ENCODE measurements around the gene GGN. TPM values are rescaled to one million over a fixed set of nuclear protein-coding genes. Genes with fewer than 3 reads are reported as not detected.

GGN gene
- total RNA-seq, 1 donor from 2014 or later, result not detected

DNA sequence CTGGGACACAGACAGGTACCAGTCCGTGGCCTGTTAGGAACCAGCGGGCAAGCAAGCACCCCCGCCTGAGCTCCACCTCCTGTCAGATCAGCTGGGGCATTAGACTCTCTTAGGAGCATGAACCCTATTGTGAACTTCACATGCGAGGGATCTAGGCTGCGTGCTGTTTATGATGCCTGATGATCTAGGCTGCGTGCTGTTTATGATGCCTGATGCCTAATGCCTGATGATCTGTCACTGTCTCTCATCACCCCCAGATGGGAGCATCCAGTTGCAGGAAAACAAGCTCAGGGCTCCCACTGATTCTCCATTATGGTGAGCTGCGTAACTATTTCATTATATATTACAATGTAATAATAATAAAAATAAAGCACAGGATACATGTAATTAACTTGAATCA, 34.6 kb upstream of the GGN start:
- Histone ChIP-seq H3K27me3 (no peaks in the 10 kb centered on the region), H3K36me3 (no peaks in the 10 kb centered on the region), H3K9me3 (no peaks in the 10 kb centered on the region), H3K4me3 (no peak overlapping the region), H3K4me1 (peaks cover 3% of the 10 kb centered on the region), H3K27ac (no peak overlapping the region)
- ATAC-seq (no peak), DNase-seq (no peak)
- intact Hi-C loops (cut with DNase I), result no loop called here
- TF ChIP-seq, protein P1, sequence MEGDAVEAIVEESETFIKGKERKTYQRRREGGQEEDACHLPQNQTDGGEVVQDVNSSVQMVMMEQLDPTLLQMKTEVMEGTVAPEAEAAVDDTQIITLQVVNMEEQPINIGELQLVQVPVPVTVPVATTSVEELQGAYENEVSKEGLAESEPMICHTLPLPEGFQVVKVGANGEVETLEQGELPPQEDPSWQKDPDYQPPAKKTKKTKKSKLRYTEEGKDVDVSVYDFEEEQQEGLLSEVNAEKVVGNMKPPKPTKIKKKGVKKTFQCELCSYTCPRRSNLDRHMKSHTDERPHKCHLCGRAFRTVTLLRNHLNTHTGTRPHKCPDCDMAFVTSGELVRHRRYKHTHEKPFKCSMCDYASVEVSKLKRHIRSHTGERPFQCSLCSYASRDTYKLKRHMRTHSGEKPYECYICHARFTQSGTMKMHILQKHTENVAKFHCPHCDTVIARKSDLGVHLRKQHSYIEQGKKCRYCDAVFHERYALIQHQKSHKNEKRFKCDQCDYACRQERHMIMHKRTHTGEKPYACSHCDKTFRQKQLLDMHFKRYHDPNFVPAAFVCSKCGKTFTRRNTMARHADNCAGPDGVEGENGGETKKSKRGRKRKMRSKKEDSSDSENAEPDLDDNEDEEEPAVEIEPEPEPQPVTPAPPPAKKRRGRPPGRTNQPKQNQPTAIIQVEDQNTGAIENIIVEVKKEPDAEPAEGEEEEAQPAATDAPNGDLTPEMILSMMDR (IDR thresholded peaks at IDR 0.05), result no peak

DNA sequence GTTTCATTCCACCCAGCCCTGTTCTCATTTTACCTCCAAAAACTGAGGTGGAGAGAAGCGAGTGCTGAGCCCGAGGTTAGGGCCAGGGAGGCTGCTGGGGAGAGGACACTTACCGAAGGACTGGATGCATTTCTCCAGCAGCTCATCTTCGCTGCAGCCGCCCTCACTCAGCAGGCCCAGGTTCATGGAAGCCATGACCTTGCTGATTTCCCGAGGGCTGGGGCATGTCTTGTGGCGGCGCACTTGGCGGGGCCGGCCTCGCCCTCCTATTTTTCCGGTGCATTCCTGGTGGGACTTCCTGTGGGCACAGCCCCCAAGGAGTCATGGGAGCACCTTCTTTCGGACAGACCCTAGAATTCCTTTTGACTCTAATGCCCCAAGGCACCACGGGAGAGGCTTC, 34.0 kb upstream of the GGN start:
- H3K4me3 ChIP-seq, result no peak overlapping the region
- ATAC-seq (no peak), DNase-seq (no peak)
- H3K4me1 ChIP-seq, result peaks cover 4% of the 10 kb centered on the region
- H3K27ac ChIP-seq, result no peak overlapping the region
- H3K36me3 ChIP-seq, result no peaks in the 10 kb centered on the region
- H3K27me3 ChIP-seq, result no peaks in the 10 kb centered on the region
- TF ChIP-seq, protein P1 (IDR thresholded peaks at IDR 0.05), result no peak
- H3K9me3 ChIP-seq, result no peaks in the 10 kb centered on the region
- intact Hi-C loops (cut with DNase I), result no loop called here

DNA sequence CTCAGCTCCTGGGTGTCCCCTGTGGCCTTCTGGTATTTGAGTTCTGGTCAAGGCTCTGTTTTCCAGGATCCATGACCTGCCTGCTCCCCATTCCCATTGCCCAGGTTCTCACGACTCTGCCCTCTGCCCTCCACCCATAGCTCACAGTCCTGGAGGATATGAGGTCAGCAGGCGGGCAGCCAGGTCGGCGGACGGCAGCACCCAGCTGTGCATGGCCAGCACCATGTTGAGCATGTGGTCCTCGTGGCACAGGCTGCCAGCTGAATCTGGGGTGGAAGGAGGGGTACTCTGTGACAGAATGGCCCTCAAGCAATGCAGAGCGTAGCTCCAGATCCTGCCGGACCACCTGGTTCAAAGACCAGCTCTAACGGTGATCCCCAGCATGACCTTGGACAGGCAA, 33.1 kb upstream of the GGN start:
- H3K4me1 ChIP-seq, result peaks cover 4% of the 10 kb centered on the region
- intact Hi-C loops (cut with DNase I), result no loop called here
- no peak overlapping the region for H3K4me3 ChIP-seq
- H3K36me3 ChIP-seq, result no peaks in the 10 kb centered on the region
- no peak overlapping the region for H3K27ac ChIP-seq
- H3K27me3 ChIP-seq, result no peaks in the 10 kb centered on the region
- H3K9me3 ChIP-seq, result no peaks in the 10 kb centered on the region
- TF ChIP-seq, protein P1 (IDR thresholded peaks at IDR 0.05), result no peak
- ATAC-seq (no peak), DNase-seq (no peak)

DNA sequence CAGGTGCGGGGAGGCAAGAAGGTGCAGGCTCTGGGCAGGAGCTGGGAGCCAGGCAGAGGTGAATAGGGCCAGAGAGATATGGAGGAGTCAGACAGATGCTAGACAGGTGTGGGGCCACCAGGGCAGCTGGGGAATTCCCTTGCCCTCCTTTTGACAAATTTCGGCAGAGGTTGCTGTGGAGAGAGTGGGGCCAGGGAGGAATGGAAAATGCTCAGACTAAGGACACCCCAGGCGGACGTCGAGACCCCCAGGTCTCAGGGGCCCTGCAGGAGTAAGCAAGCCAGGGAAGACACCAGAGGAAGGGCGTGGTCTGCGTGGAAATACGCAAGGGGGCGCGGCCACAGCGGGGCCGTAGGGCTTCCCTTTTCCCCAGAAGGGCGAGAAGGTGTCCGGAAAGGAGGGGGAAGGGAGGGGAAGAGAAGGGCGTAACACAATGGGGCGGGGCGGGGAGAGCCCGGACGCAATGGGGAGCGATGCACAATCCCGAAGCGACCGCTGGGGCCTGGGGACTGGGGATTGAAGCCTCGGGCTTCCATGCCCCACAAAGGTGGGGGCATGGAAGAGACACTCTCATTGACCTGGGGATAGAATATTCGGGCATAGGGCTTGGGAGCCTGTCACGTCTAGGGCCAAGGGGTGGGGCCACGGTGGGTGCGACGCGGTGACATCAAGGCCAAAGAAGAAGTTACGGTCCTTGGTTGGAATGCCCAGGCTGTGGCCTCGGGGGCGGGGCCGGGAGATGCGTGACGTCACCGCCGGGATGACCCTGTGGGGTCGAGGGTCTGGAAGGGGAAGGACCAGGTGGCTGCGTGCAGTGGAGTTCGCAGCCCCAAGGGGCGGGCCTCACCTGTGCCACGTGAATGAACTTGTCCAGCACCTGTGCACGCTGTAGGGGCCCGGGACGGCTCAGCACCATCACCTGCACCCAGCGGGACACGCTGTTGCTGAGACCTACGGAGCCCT, 30.0 kb upstream of the GGN start:
- ATAC-seq, result peak; percentile 95
- intact Hi-C loops (cut with DNase I), result no loop called here
- H3K27me3 ChIP-seq, result no peaks in the 10 kb centered on the region
- no peaks in the 10 kb centered on the region for H3K9me3 ChIP-seq
- H3K36me3 ChIP-seq, result no peaks in the 10 kb centered on the region
- peak; percentile 89 for DNase-seq
- H3K4me3 ChIP-seq, result peak overlapping the region; percentile 41
- no peak overlapping the region for H3K27ac ChIP-seq
- TF ChIP-seq, protein P1 (IDR thresholded peaks at IDR 0.05), result no peak
- peaks cover 4% of the 10 kb centered on the region for H3K4me1 ChIP-seq

DNA sequence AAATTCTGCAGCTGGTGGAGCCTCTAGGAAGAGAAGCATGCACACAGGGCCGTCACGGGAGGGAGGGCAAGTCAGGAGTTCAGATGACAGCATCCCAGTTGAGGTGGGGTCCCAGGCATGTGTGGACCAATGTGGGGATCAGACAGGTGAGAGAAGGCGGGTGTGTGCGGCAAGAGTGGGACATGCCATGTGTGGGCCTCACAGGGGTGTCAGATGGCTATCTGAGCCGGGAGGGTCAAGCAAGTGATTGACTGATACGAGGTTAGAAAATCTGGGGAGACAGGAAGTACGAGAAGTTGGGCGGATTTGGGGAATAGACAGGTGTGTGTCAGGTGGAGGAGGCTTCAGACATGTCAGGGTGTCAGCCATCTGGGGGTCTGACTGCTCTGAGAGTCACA, 29.3 kb upstream of the GGN start:
- Histone ChIP-seq H3K4me3 (no peak overlapping the region), H3K27ac (no peak overlapping the region), H3K4me1 (peaks cover 4% of the 10 kb centered on the region), H3K36me3 (no peaks in the 10 kb centered on the region), H3K27me3 (no peaks in the 10 kb centered on the region), H3K9me3 (no peaks in the 10 kb centered on the region)
- TF ChIP-seq, protein P1 (IDR thresholded peaks at IDR 0.05), result no peak
- DNase-seq (no peak), ATAC-seq (no peak)
- intact Hi-C loops (cut with DNase I), result no loop called here
